IPS DF 6.9 (cell line): ENCODE measurements around the gene ZNF605.
"Not testable (repeated sequence)": the region's sequence is repeated elsewhere in the genome, so short reads cannot be mapped to it uniquely, and the experiment has no call there.

ENCODE experiments used
- DNase-seq: peaks from one replicate; pipeline ENCODE4 v3.0.0-alpha.2; 2013; ENCODE audit warnings: low read depth, low spot score
- H3K27ac ChIP-seq: one replicate; pipeline ENCODE4 v1.5.1; 2013; ENCODE audit warnings: low read length, control low read depth
- H3K27me3 ChIP-seq: 2 replicates; pipeline ENCODE4 v1.6.1; 2013; ENCODE audit warnings: mild to moderate bottlenecking, low read length; ENCODE audit not compliant: control insufficient read depth, insufficient read depth
- H3K36me3 ChIP-seq: 2 replicates; pipeline ENCODE4 v1.6.1; 2013; ENCODE audit warnings: low read length; ENCODE audit not compliant: control insufficient read depth, insufficient read depth
- H3K4me1 ChIP-seq: 2 replicates; pipeline ENCODE4 v1.6.1; 2013; ENCODE audit warnings: low read length; ENCODE audit not compliant: control insufficient read depth, insufficient read depth
- H3K4me3 ChIP-seq: 2 replicates; pipeline ENCODE4 v1.5.1; 2013; ENCODE audit warnings: mild to moderate bottlenecking, low read length
- H3K9me3 ChIP-seq: 2 replicates; pipeline ENCODE4 v1.6.1; 2013; ENCODE audit warnings: low read length, inconsistent platforms; ENCODE audit not compliant: control insufficient read depth, insufficient read depth
- WGBS: extraction: QIAGEN DNeasy Blood & Tissue Kit; methylation state at CpG from one replicate; pipeline ENCODE4 v1.1.7; 2013; ENCODE audit warnings: mixed read lengths, missing lambda C conversion rate; ENCODE audit not compliant: insufficient read length, insufficient coverage; 5-methylcytosine and 5-hydroxymethylcytosine counted together

Gene ZNF605

GRCh38 chr12:132907216-132907615, 48.9 kb downstream of the ZNF605 start:
- DNase-seq = no peak
- H3K27me3 ChIP-seq = no peaks in the 10 kb centered on the region; the same call in 1 of the 2 replicates
- no peaks in the 10 kb centered on the region for H3K36me3 ChIP-seq
- H3K4me1 ChIP-seq = no peaks in the 10 kb centered on the region; the same call in 1 of the 2 replicates
- H3K4me3 ChIP-seq = no peak overlapping the region
- no peak overlapping the region for H3K27ac ChIP-seq
- H3K9me3 ChIP-seq = no peaks in the 10 kb centered on the region
- WGBS = no CpG with 5 or more reads among the region's 16 CpGs

- Histone ChIP-seq H3K27ac (no peak overlapping the region), H3K9me3 (no peaks in the 10 kb centered on the region), H3K4me1 (no peaks in the 10 kb centered on the region; the same call in 1 of the 2 replicates), H3K27me3 (no peaks in the 10 kb centered on the region; the same call in 1 of the 2 replicates), H3K4me3 (no peak overlapping the region), H3K36me3 (no peaks in the 10 kb centered on the region)
- peak; percentile 60 for DNase-seq
- WGBS = no CpG with 5 or more reads among the region's 30 CpGs
These were observed 51.3 kb downstream of the ZNF605 start for GRCh38 chr12:132904718-132905328.

GRCh38 chr12:132899033-132899432, 57.1 kb downstream of the ZNF605 start:
- Histone ChIP-seq H3K9me3 (no peaks in the 10 kb centered on the region), H3K27me3 (no peaks in the 10 kb centered on the region), H3K27ac (no peak overlapping the region), H3K4me3 (no peak overlapping the region), H3K36me3 (no peaks in the 10 kb centered on the region), H3K4me1 (no peaks in the 10 kb centered on the region)
- DNase-seq = no peak
- WGBS = no CpG with 5 or more reads among the region's 5 CpGs

GRCh38 chr12:132888852-132889251, 67.3 kb downstream of the ZNF605 start:
- Histone ChIP-seq H3K4me3 (no peak overlapping the region), H3K27me3 (no peaks in the 10 kb centered on the region), H3K27ac (peak overlapping the region; percentile 46), H3K9me3 (no peaks in the 10 kb centered on the region), H3K36me3 (no peaks in the 10 kb centered on the region), H3K4me1 (peaks cover 5% of the 10 kb centered on the region)
- no peak for DNase-seq
- WGBS = no CpG with 5 or more reads among the region's 6 CpGs

- Histone ChIP-seq H3K36me3 (no peaks in the 10 kb centered on the region), H3K4me1 (peaks cover 5% of the 10 kb centered on the region), H3K9me3 (no peaks in the 10 kb centered on the region), H3K27me3 (no peaks in the 10 kb centered on the region), H3K27ac (peak within 1 kb of the TSS; percentile 46), H3K4me3 (peak within 1 kb of the TSS; percentile 80)
- no CpG with 5 or more reads among the region's 84 CpGs for WGBS
- DNase-seq = peak; percentile 87
These were observed 68.4 kb downstream of the ZNF605 start, which contains the start of gene CHFR for GRCh38 chr12:132887513-132888351. Gene CHFR (minus strand): TSS chr12:132887605. CDS start chr12:132887328, 277 bp downstream.

- no peak for DNase-seq
- Histone ChIP-seq H3K27ac (no peak overlapping the region), H3K36me3 (no peaks in the 10 kb centered on the region), H3K27me3 (no peaks in the 10 kb centered on the region), H3K9me3 (no peaks in the 10 kb centered on the region), H3K4me1 (peaks cover 5% of the 10 kb centered on the region), H3K4me3 (peak overlapping the region; percentile 80)
- no CpG with 5 or more reads among the region's 64 CpGs for WGBS
These were observed 69.3 kb downstream of the ZNF605 start for GRCh38 chr12:132886529-132887477.

- no peaks in the 10 kb centered on the region for H3K36me3 ChIP-seq
- no peak for DNase-seq
- no peak overlapping the region for H3K27ac ChIP-seq
- H3K4me3 ChIP-seq = no peak overlapping the region
- no peaks in the 10 kb centered on the region for H3K9me3 ChIP-seq
- no peaks in the 10 kb centered on the region for H3K4me1 ChIP-seq
- no peaks in the 10 kb centered on the region for H3K27me3 ChIP-seq
- WGBS = no CpG with 5 or more reads among the region's 7 CpGs
These were observed 74.3 kb downstream of the ZNF605 start for GRCh38 chr12:132881818-132882217.

GRCh38 chr12:132874620-132875019, 81.5 kb downstream of the ZNF605 start:
- not testable (repeated sequence) for DNase-seq, H3K27me3 ChIP-seq, H3K4me1 ChIP-seq, H3K27ac ChIP-seq, H3K9me3 ChIP-seq, H3K4me3 ChIP-seq
- no CpG with 5 or more reads among the region's 21 CpGs for whole genome bisulfite sequencing
- peaks cover 14% of the 10 kb centered on the region for H3K36me3 ChIP-seq

- Histone ChIP-seq H3K4me1 (no peaks in the 10 kb centered on the region; the same call in 1 of the 2 replicates), H3K9me3 (no peaks in the 10 kb centered on the region), H3K27me3 (no peaks in the 10 kb centered on the region), H3K36me3 (peaks cover 14% of the 10 kb centered on the region), H3K27ac (no peak overlapping the region), H3K4me3 (no peak overlapping the region)
- WGBS = no CpG with 5 or more reads among the region's 11 CpGs
- DNase-seq = no peak
These were observed 81.9 kb downstream of the ZNF605 start for GRCh38 chr12:132874175-132874574.

- no CpG with 5 or more reads among the region's 10 CpGs for WGBS
These were observed 82.4 kb downstream of the ZNF605 start for GRCh38 chr12:132873724-132874123.

More at GRCh38 chr12:132873724-132874123, 82.4 kb downstream of the ZNF605 start:
- Histone ChIP-seq H3K27ac (no peak overlapping the region), H3K4me1 (no peaks in the 10 kb centered on the region; the same call in 1 of the 2 replicates), H3K27me3 (no peaks in the 10 kb centered on the region), H3K9me3 (no peaks in the 10 kb centered on the region), H3K36me3 (peaks cover 14% of the 10 kb centered on the region), H3K4me3 (no peak overlapping the region)
- DNase-seq = no peak
